HAP-1 (cell line): ENCODE measurements around the gene FGFBP2.
A peak's percentile ranks its signal among the peaks of the same experiment; 100 is the strongest.

ENCODE experiments used
- DNase-seq, 2 experiments: peaks; one replicate each; pipeline ENCODE4 v3.0.0-alpha.2; 2016 to 2020; ENCODE audit warnings: low spot score in 2 of 2
- H3K27me3 ChIP-seq: fragments of 250-450 bp; sonication (Bioruptor Pico); 2 replicates; pipeline ENCODE4 v1.5.1; 2020; ENCODE audit warnings: low read depth, mild to moderate bottlenecking, moderate library complexity
- H3K36me3 ChIP-seq: fragments of 250-450 bp; sonication (Bioruptor Pico); replicated peaks from 2 replicates; pipeline ENCODE4 v1.5.1; 2020; ENCODE audit warnings: mild to moderate bottlenecking
- H3K4me1 ChIP-seq: fragments of 250-450 bp; sonication (Bioruptor Pico); 2 replicates; pipeline ENCODE4 v1.5.1; 2020; ENCODE audit warnings: mild to moderate bottlenecking
- H3K4me3 ChIP-seq: fragments of 250-450 bp; sonication (Bioruptor Pico); 2 replicates; pipeline ENCODE4 v1.5.1; 2020; ENCODE audit warnings: mild to moderate bottlenecking, moderate library complexity
- H3K9me3 ChIP-seq: fragments of 250-450 bp; sonication (Bioruptor Pico); 2 replicates; pipeline ENCODE4 v1.5.1; 2020; ENCODE audit warnings: mild to moderate bottlenecking, moderate library complexity
- in situ Hi-C: fragments of 300-500 bp; cut with MboI; formaldehyde crosslinking; loops from 3 replicates; pipeline ENCODE4 v1.14.3; 2020; ENCODE audit warnings: low sequenced_read_pairs, inconsistent platforms, mixed read lengths

Gene FGFBP2, protein sequence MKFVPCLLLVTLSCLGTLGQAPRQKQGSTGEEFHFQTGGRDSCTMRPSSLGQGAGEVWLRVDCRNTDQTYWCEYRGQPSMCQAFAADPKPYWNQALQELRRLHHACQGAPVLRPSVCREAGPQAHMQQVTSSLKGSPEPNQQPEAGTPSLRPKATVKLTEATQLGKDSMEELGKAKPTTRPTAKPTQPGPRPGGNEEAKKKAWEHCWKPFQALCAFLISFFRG

GRCh38 chr4:15963001-15963451, at the start of gene FGFBP2:
FGFBP2 (minus strand) TSS chr4:15963175; CDS start chr4:15963129, 46 bp downstream.
- in situ Hi-C loops, result loop anchor here (10.0 kb wide), 1 partner anchor 488 kb away; no protein-coding TSS in a partner anchor
- peak in 1 of 2 experiments; percentile 51 for DNase-seq
- Histone ChIP-seq H3K4me3 (no peak within 1 kb of the TSS), H3K9me3 (no peaks in the 10 kb centered on the region), H3K36me3 (no peaks in the 10 kb centered on the region), H3K27me3 (no peaks in the 10 kb centered on the region), H3K4me1 (no peaks in the 10 kb centered on the region)

DNA sequence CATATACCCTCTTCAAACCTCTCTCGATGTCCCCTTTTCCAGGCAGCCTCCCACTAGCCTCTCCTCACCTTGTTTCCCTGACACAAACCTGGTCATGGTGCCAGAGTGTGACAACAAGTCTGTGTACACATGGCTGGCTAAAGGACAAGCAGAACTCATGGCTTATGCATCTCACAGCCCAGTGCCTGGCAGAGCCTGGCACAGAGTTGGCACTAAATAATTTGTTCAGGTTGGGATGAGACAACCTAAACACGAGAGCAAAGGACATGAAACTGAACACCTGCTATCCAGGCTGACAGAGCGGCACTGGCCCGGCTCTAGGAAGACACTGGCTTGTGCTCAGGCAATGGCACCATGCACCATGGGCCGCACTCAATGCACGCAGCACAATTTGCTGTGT, 48.2 kb upstream of the FGFBP2 start:
- Histone ChIP-seq H3K4me3 (no peak overlapping the region), H3K4me1 (no peaks in the 10 kb centered on the region), H3K9me3 (no peaks in the 10 kb centered on the region), H3K36me3 (no peaks in the 10 kb centered on the region), H3K27me3 (no peaks in the 10 kb centered on the region)
- in situ Hi-C loops, result no loop called here
- DNase-seq, result no peak

DNA sequence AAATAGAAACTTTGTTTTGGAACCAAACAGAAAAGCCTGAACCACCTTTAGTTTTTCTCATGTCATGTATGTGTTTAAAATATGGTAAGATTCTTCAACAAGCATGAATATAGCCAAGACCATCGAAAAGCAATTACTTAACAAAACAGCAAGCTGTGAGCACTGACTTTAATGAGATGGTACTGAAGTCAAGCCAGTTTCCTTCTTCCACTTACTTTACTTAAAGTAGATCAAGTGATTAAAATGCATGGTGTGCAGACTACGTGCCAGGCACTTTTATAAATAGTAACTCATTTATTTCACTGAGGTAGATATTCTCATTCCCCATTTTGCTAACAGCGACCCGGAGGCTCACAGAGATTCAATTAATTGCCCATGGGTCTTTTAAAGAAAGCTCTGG, 46.2 kb upstream of the FGFBP2 start:
- H3K36me3 ChIP-seq, result no peaks in the 10 kb centered on the region
- in situ Hi-C loops, result loop anchor here (10.0 kb wide), 3 partner anchors 124 to 534 kb away; no protein-coding TSS in a partner anchor
- no peak overlapping the region for H3K4me3 ChIP-seq
- no peak for DNase-seq
- H3K9me3 ChIP-seq, result no peaks in the 10 kb centered on the region
- H3K4me1 ChIP-seq, result no peaks in the 10 kb centered on the region
- H3K27me3 ChIP-seq, result no peaks in the 10 kb centered on the region

- in situ Hi-C loops, result loop anchor here (10.0 kb wide), 3 partner anchors 123 to 533 kb away; no protein-coding TSS in a partner anchor
Observed at GRCh38 chr4:16007471-16008095, 44.6 kb upstream of the FGFBP2 start.

DNA sequence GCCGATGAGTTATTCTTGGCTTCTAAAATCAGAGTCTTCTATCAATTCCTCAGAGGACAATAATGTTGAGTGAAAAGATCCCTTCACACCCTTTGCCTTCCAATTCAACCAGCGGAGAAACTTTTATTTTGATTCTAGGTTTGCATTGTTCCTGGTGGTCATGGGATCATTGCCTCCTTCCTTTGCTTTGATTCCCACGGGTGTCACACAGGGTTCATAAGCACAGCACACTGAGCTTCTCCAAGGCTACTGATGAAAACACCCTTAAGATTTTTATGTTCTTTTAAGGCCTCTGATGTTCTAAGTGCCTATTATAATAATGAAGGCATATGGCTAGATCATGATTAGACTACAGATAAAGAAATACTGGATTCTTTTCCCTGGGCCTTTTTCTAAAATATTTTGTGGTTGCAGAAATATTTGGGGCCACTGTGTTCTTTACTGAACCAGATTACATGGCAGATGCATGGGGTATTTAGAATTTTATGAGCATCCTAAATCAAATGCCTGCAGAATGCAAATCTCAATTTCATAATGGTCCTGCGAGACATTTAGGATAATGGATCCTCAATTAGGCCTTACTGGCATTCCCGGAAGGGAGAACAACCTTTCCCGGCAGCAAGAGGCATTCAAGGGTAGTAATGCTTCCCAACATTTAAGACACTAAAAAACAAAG, 43.9 kb upstream of the FGFBP2 start:
- in situ Hi-C loops, result loop anchor here (10.0 kb wide), 3 partner anchors 122 to 532 kb away; no protein-coding TSS in a partner anchor

More at GRCh38 chr4:16007471-16008095, 44.6 kb upstream of the FGFBP2 start:
- Histone ChIP-seq H3K36me3 (no peaks in the 10 kb centered on the region), H3K27me3 (peaks cover 3% of the 10 kb centered on the region; the same call in 1 of the 2 replicates), H3K9me3 (no peaks in the 10 kb centered on the region), H3K4me1 (no peaks in the 10 kb centered on the region), H3K4me3 (no peak overlapping the region)
- no peak for DNase-seq

GRCh38 chr4:16005676-16006075, 42.7 kb upstream of the FGFBP2 start:
- in situ Hi-C loops, result loop anchor here (10.0 kb wide), 3 partner anchors 121 to 531 kb away; no protein-coding TSS in a partner anchor
- no peaks in the 10 kb centered on the region for H3K9me3 ChIP-seq
- no peaks in the 10 kb centered on the region for H3K36me3 ChIP-seq
- no peak for DNase-seq
- peaks cover 3% of the 10 kb centered on the region for H3K27me3 ChIP-seq
- no peak overlapping the region for H3K4me3 ChIP-seq
- no peaks in the 10 kb centered on the region for H3K4me1 ChIP-seq

More for the DNA sequence above, 43.9 kb upstream of the FGFBP2 start:
- Histone ChIP-seq H3K36me3 (no peaks in the 10 kb centered on the region), H3K27me3 (peaks cover 3% of the 10 kb centered on the region), H3K4me1 (no peaks in the 10 kb centered on the region), H3K9me3 (no peaks in the 10 kb centered on the region), H3K4me3 (no peak overlapping the region)
- no peak for DNase-seq

DNA sequence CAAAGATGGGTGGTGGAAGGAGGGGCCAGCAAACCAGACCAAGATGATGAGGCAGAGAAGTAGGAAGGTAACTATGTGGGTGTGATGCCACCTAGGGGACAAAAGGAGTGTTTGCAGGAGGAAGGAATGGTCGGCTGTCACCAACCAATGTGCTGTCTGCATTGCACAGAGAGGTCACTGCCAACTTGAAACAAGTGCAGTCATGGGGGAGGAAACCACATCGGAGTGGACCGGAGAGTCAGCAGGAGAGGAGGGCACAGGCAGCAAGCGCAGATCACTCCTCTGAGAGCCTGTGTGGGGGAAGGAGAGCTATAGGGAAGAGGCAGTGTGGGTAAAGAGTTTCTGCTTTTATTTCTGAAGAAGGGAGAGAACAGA, 38.5 kb upstream of the FGFBP2 start:
- H3K27me3 ChIP-seq, result peaks cover 3% of the 10 kb centered on the region
- H3K4me3 ChIP-seq, result no peak overlapping the region
- no peaks in the 10 kb centered on the region for H3K36me3 ChIP-seq
- in situ Hi-C loops, result loop anchor here (10.0 kb wide), 3 partner anchors 117 to 527 kb away; no protein-coding TSS in a partner anchor
- DNase-seq, result peak; percentile 71 to 73
- H3K9me3 ChIP-seq, result no peaks in the 10 kb centered on the region
- H3K4me1 ChIP-seq, result no peaks in the 10 kb centered on the region

DNA sequence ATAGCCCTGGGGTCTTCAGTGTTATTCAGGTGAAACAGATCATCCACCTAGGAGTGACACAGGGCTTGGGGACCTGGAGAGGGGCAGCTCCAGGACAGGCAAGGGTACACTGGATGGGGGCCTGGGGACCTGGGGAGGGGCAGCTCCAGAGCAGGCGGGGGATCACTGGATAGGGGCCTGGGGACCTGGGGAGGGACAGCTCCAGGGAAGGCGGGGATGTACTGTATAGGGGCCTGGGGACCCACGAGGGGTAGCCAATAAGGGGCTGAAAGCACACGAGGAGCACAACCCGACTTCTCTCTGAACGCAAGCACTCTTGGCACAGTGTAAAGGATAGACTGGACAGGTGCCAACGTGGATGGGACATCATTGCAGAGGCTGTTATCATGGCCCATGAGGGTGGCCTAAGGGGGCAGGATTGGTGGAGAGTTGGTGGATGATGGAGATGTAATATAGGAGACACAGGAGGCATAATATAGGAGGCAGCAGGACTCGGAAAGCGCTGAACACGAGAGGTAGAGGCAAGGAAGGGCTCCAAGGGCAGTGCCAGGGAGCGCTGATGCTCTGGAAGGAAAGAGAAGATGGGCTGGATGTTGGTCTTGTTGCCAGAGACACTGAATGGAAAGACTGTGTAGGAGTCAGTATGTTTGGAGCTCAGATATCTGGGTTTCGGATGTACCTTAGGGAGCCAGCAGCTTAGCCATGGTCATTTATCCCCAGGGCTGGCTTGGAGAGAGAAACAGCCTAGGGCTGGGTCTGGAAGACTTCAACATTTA, 37.9 kb upstream of the FGFBP2 start:
- Histone ChIP-seq H3K4me3 (no peak overlapping the region), H3K4me1 (no peaks in the 10 kb centered on the region), H3K36me3 (no peaks in the 10 kb centered on the region), H3K27me3 (peaks cover 3% of the 10 kb centered on the region), H3K9me3 (no peaks in the 10 kb centered on the region)
- DNase-seq, result no peak
- in situ Hi-C loops, result loop anchor here (10.0 kb wide), 3 partner anchors 116 to 526 kb away; no protein-coding TSS in a partner anchor

DNA sequence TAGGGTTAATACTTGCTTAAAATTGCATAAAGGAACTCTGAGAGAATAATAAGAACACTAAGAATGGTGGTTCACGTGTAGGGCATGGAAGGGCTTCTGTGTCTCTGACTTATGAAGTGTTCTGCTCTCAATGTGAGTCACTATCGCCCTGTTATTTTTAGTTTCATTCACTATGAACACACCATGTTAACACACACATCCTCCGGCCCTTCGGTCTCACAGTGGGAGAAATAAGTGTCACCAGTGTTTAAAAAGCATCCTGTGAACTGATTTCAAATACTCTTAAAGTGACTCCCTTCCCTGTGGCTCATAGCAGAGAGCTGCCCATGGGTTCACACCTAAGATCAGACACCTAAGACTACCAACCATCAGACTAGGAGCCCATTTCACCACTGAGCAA, 33.8 kb upstream of the FGFBP2 start:
- H3K36me3 ChIP-seq, result no peaks in the 10 kb centered on the region
- no peak overlapping the region for H3K4me3 ChIP-seq
- DNase-seq, result no peak
- H3K9me3 ChIP-seq, result no peaks in the 10 kb centered on the region
- no peaks in the 10 kb centered on the region for H3K4me1 ChIP-seq
- H3K27me3 ChIP-seq, result no peaks in the 10 kb centered on the region; the same call in 1 of the 2 replicates
- in situ Hi-C loops, result no loop called here

- H3K4me1 ChIP-seq, result no peaks in the 10 kb centered on the region
- H3K27me3 ChIP-seq, result no peaks in the 10 kb centered on the region
- no peaks in the 10 kb centered on the region for H3K9me3 ChIP-seq
- in situ Hi-C loops, result no loop called here
- no peak for DNase-seq
- no peaks in the 10 kb centered on the region for H3K36me3 ChIP-seq
- H3K4me3 ChIP-seq, result no peak overlapping the region
Observed at GRCh38 chr4:15995826-15996225, 32.9 kb upstream of the FGFBP2 start.

- no peak for DNase-seq
- in situ Hi-C loops, result no loop called here
- H3K27me3 ChIP-seq, result no peaks in the 10 kb centered on the region
- no peaks in the 10 kb centered on the region for H3K4me1 ChIP-seq
- H3K4me3 ChIP-seq, result no peak overlapping the region
- H3K36me3 ChIP-seq, result no peaks in the 10 kb centered on the region
- no peaks in the 10 kb centered on the region for H3K9me3 ChIP-seq
Observed at GRCh38 chr4:15992167-15992485, 29.2 kb upstream of the FGFBP2 start.

GRCh38 chr4:15990570-15991285, 27.8 kb upstream of the FGFBP2 start:
- Histone ChIP-seq H3K4me3 (no peak overlapping the region), H3K9me3 (no peaks in the 10 kb centered on the region), H3K36me3 (no peaks in the 10 kb centered on the region), H3K4me1 (no peaks in the 10 kb centered on the region), H3K27me3 (no peaks in the 10 kb centered on the region)
- in situ Hi-C loops, result no loop called here
- DNase-seq, result no peak

DNA sequence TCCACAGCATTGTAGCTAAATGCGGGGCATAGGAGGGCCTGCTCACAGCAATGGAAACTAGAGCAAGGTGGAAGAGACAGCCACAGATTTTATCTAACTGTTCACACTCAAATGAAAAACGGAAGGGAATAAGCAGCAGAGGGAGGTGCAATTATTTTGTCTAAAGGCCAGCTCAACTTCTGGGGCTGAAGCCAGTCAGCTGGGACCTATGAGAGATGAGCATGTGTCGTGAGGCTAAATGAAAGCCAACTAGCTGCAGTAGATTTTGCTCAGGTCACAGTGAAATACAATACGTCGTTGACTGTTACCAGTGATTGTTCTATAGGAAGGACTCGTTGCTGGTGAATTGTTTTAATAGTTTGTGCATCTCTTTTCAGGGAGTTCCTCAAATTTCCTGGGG, 26.4 kb upstream of the FGFBP2 start:
- in situ Hi-C loops, result no loop called here
- H3K4me1 ChIP-seq, result no peaks in the 10 kb centered on the region
- no peak for DNase-seq

More for the DNA sequence above, 26.4 kb upstream of the FGFBP2 start:
- Histone ChIP-seq H3K4me3 (no peak overlapping the region), H3K36me3 (no peaks in the 10 kb centered on the region), H3K27me3 (no peaks in the 10 kb centered on the region), H3K9me3 (no peaks in the 10 kb centered on the region)
